Endodermal cell (in vitro differentiated cells): Measurements from ENCODE around the gene FHL3. TPM values are rescaled to one million over a fixed set of nuclear protein-coding genes. Genes with fewer than 3 reads are reported as not detected.
A peak's percentile ranks its signal among the peaks of the same experiment; 100 is the strongest.

Experiments
- DNase-seq: peaks from one replicate; pipeline ENCODE4 v3.0.0-alpha.2; 2017
- H3K27ac ChIP-seq: 2 replicates; pipeline ENCODE4 v1.5.1; 2013; ENCODE audit warnings: mild to moderate bottlenecking, low read depth, low read length, moderate library complexity
- H3K27me3 ChIP-seq: 2 replicates; pipeline ENCODE4 v1.6.1; 2013; ENCODE audit warnings: mild to moderate bottlenecking, low read length, moderate library complexity; ENCODE audit not compliant: insufficient read depth, control insufficient read depth, poor library complexity, severe bottlenecking
- H3K36me3 ChIP-seq: 2 replicates; pipeline ENCODE4 v1.7.0; 2013; ENCODE audit warnings: mild to moderate bottlenecking, low read length, moderate library complexity; ENCODE audit not compliant: control insufficient read depth, insufficient read depth
- H3K4me1 ChIP-seq: one replicate; pipeline ENCODE4 v1.7.0; 2013; ENCODE audit warnings: low read length; ENCODE audit not compliant: control insufficient read depth, insufficient read depth
- H3K4me3 ChIP-seq: 2 replicates; pipeline ENCODE4 v1.5.1; 2013; ENCODE audit warnings: mild to moderate bottlenecking, low read length, moderate library complexity
- H3K9ac ChIP-seq: 2 replicates; pipeline ENCODE4 v1.6.1; 2013; ENCODE audit warnings: mild to moderate bottlenecking, low read length, moderate library complexity; ENCODE audit not compliant: poor library complexity, severe bottlenecking; ENCODE audit errors: extremely low read depth
- H3K9me3 ChIP-seq: 2 replicates; pipeline ENCODE4 v1.6.1; 2013; ENCODE audit warnings: mild to moderate bottlenecking, low read length, moderate library complexity; ENCODE audit not compliant: control insufficient read depth
- H3K27ac Mint-ChIP-seq: 2 replicates; pipeline ENCODE4 v1.8.0; 2020; ENCODE audit warnings: mixed read lengths
- H3K27me3 Mint-ChIP-seq: 2 replicates; pipeline ENCODE4 v1.8.0; 2021; ENCODE audit warnings: mild to moderate bottlenecking, mixed read lengths; ENCODE audit not compliant: insufficient read depth
- H3K36me3 Mint-ChIP-seq: 2 replicates; pipeline ENCODE4 v1.8.0; 2020; ENCODE audit warnings: low read depth, mixed read lengths
- H3K4me1 Mint-ChIP-seq: 2 replicates; pipeline ENCODE4 v1.8.0; 2020; ENCODE audit warnings: mixed read lengths
- H3K4me3 Mint-ChIP-seq: 2 replicates; pipeline ENCODE4 v1.8.0; 2020; ENCODE audit warnings: mild to moderate bottlenecking, moderate library complexity, mixed read lengths
- H3K9me3 Mint-ChIP-seq: 2 replicates; pipeline ENCODE4 v1.8.0; 2020; ENCODE audit warnings: mild to moderate bottlenecking, mixed read lengths
- WGBS, 2 experiments: methylation state at CpG; one replicate each; pipeline versions ENCODE4 v1.1.5 to v1.1.7; 2013; ENCODE audit warnings: missing lambda C conversion rate in 2 of 2, mixed read lengths in 1 of 2; ENCODE audit not compliant: insufficient coverage in 1 of 2, insufficient read length in 1 of 2; 5-methylcytosine and 5-hydroxymethylcytosine counted together
- total RNA-seq, 2 donors: library from RNA; stranded (reverse); fragmentation: NEBNext Ultra II Directional in 1 of 2; extraction: Animal tissue kit (Norgen Biotek cat#: 25700) in 1 of 2; gene quantifications; 2 replicates in 1 of 2; 3 replicates in 1 of 2; pipeline ENCODE4 v1.2.1, GENCODE V29; 2021
- TF ChIP-seq, protein P1 (sequence below): fragments of 200-600 bp; sonication (generic); conservative IDR thresholded peaks from 2 replicates; pipeline ENCODE4 v1.5.0; 2021; ENCODE audit warnings: antibody characterized with exemption, mild to moderate bottlenecking

FHL3 gene
- total RNA-seq, 2 donors from 2014 or later, result 20.5 to 20.6 TPM

DNA sequence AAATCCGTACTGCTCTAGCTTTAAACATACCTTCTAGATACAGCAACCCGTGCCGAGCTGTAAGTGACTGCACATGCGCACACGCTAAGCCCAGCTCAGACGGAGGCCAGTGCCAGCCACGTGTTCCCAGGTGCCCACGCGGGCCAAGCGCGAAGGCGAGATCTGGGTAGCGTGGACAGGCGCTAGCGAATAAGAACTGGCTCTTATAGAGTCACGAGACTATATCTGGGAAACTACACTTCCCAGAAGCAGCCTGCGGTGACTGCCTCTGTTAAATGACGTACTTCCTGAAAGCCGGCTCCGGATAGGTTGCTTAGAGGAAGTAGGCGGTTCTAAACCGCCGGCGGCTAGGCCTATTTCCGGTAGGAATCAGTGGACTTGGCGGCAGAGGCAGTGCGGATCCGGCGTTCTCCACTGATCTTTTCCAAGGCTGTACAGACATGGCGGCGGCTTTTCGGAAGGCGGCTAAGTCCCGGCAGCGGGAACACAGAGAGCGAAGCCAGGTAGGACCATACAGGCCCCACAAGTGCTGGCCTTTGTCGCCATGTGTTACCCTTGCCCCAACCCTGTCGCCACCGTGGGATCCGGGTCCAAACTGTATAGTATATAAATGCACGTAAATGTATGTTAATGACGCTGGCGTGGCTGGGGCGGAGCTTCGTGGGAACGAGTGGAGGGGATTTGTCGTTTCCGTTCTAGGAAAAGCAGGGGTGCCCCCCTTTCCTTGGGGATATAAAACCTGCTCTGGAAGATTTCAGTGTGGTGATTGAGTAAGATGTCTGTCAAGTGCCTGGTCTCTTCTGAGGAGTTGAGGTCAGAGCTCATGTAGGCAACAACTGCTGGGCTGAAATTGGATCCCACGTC lies 7.3 kb upstream of the FHL3 start, which contains the start of gene UTP11:
Gene UTP11, plus strand, starts transcription at position 372 of the 864 bp plus-strand sequence. Its CDS starts 69 bp downstream, at position 441.
- Mint-ChIP-seq H3K4me3 (peak within 1 kb of the TSS; percentile 100), H3K27ac (peak within 1 kb of the TSS; percentile 99), H3K27me3 (no peaks in the 10 kb centered on the region), H3K36me3 (peaks cover 13% of the 10 kb centered on the region), H3K9me3 (peaks cover 3% of the 10 kb centered on the region), H3K4me1 (peaks cover 19% of the 10 kb centered on the region)
- H3K36me3 ChIP-seq, result peaks cover 22% of the 10 kb centered on the region
- no peaks in the 10 kb centered on the region for H3K9me3 ChIP-seq
- peak within 1 kb of the TSS; percentile 79 for H3K9ac ChIP-seq
- H3K4me1 ChIP-seq, result peaks cover 4% of the 10 kb centered on the region
- TF ChIP-seq, protein P1, sequence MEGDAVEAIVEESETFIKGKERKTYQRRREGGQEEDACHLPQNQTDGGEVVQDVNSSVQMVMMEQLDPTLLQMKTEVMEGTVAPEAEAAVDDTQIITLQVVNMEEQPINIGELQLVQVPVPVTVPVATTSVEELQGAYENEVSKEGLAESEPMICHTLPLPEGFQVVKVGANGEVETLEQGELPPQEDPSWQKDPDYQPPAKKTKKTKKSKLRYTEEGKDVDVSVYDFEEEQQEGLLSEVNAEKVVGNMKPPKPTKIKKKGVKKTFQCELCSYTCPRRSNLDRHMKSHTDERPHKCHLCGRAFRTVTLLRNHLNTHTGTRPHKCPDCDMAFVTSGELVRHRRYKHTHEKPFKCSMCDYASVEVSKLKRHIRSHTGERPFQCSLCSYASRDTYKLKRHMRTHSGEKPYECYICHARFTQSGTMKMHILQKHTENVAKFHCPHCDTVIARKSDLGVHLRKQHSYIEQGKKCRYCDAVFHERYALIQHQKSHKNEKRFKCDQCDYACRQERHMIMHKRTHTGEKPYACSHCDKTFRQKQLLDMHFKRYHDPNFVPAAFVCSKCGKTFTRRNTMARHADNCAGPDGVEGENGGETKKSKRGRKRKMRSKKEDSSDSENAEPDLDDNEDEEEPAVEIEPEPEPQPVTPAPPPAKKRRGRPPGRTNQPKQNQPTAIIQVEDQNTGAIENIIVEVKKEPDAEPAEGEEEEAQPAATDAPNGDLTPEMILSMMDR, result no peak
- WGBS, 2 experiments, result 4 to 5% methylated on average over 19 to 49 of the region's 49 CpGs
- peak within 1 kb of the TSS; percentile 82 for H3K27ac ChIP-seq
- no peaks in the 10 kb centered on the region for H3K27me3 ChIP-seq
- DNase-seq, result peak; percentile 97
- H3K4me3 ChIP-seq, result peak within 1 kb of the TSS; percentile 90

DNA sequence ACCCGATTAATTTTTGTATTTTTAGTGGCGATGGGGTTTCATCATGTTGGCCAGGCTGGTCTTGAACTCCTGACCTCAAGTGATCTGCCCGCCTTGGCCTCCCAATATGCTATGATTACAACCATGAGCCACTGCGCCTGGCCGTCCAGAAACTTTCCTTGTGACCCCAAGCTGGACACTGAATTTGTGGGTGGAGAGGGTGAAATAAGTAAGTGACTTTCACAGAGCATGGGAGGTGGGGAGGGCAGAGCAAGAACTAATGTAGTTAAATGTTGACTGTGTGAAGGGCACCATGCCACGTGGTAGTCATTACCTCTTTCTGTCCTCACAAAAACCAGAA lies 4.5 kb upstream of the FHL3 start:
- TF ChIP-seq, protein P1, result no peak
- peaks cover 21% of the 10 kb centered on the region for H3K4me1 Mint-ChIP-seq
- no peaks in the 10 kb centered on the region for H3K36me3 ChIP-seq
- peak overlapping the region; percentile 95 for H3K27ac Mint-ChIP-seq
- no peaks in the 10 kb centered on the region for H3K36me3 Mint-ChIP-seq
- 73 to 87% methylated on average over 4 to 6 of the region's 6 CpGs for WGBS, 2 experiments
- no peak overlapping the region for H3K4me3 ChIP-seq
- H3K9me3 ChIP-seq, result no peaks in the 10 kb centered on the region
- peaks cover 3% of the 10 kb centered on the region for H3K9me3 Mint-ChIP-seq
- H3K4me3 Mint-ChIP-seq, result no peak overlapping the region
- no peak overlapping the region for H3K27ac ChIP-seq
- no peak overlapping the region for H3K9ac ChIP-seq
- H3K27me3 ChIP-seq, result no peaks in the 10 kb centered on the region
- no peaks in the 10 kb centered on the region for H3K27me3 Mint-ChIP-seq
- peaks cover 9% of the 10 kb centered on the region for H3K4me1 ChIP-seq
- no peak for DNase-seq

DNA sequence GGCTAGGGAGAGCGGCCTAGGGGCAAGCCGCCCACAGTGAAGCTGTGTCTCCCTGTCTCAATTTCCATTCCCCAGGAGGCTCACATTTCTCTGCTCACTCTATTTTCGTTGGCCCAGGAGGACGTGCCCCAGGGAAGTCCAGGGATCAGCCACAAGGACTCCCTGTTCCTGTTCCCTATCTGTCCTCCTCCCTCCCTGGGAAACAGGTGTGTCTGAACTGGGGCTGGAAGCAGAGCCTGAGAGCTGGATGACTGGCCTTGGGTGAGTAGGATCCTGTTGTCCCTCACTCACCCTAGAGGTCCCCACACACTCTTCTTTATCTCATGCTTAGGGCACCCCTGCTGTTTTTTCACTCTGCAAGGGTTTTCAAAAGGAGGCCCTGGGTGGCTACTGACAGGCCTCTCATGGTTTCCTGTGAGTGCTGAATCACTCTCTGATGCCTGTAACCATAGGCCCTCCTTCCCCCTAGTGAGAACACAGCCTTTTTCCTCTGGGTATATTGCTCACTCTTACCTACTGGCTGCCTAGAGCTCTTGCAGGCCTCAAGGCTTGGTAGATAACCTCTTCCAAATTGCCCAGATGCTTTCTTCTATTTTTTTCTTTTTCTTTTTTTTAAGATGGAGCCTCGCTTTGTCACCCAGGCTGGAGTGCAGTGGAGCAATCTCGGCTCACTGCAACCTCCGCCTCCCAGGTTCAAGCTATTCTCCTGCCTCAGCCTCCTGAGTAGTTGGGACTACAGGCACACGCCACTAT lies 4.0 kb upstream of the FHL3 start:
- TF ChIP-seq, protein P1, result no peak
- Histone ChIP-seq H3K27ac (peak overlapping the region; percentile 44), H3K9me3 (no peaks in the 10 kb centered on the region), H3K4me1 (peaks cover 9% of the 10 kb centered on the region), H3K36me3 (no peaks in the 10 kb centered on the region), H3K27me3 (no peaks in the 10 kb centered on the region), H3K4me3 (no peak overlapping the region), H3K9ac (peak overlapping the region; percentile 13)
- no peaks in the 10 kb centered on the region for H3K36me3 Mint-ChIP-seq
- no peaks in the 10 kb centered on the region for H3K27me3 Mint-ChIP-seq
- no peak overlapping the region for H3K4me3 Mint-ChIP-seq
- peak overlapping the region; percentile 95 for H3K27ac Mint-ChIP-seq
- H3K9me3 Mint-ChIP-seq, result peaks cover 3% of the 10 kb centered on the region
- 74 to 89% methylated on average over 5 to 8 of the region's 8 CpGs for WGBS, 2 experiments
- peaks cover 25% of the 10 kb centered on the region for H3K4me1 Mint-ChIP-seq
- DNase-seq, result peak; percentile 86
